BJ (cell line): ENCODE results near the gene TNFRSF19. TPM values are rescaled to one million over a fixed set of nuclear protein-coding genes. Genes with fewer than 3 reads are reported as not detected.

Source experiments
- CTCF ChIA-PET: fragments of 350-600 bp; formaldehyde crosslinking; extraction: SDS; loops from one replicate; lab custom pipeline; 2021; ENCODE audit warnings: antibody characterized with exemption, inconsistent platforms; lab: Yijun Ruan, JAX
- POLR2A ChIA-PET: fragments of 300-600 bp; sonication (Branson Sonifier 250); formaldehyde crosslinking; extraction: SDS; loops from one replicate; lab custom pipeline; 2021; ENCODE audit warnings: antibody characterized with exemption; lab: Charles Lee
- DNase-seq: peaks from one replicate; pipeline ENCODE4 v3.0.0-alpha.2; 2011; ENCODE audit warnings: low read depth
- H3K27me3 ChIP-seq: 2 replicates; pipeline ENCODE4 v1.6.0; 2011; ENCODE audit warnings: low read length; ENCODE audit not compliant: control insufficient read depth, insufficient read depth
- H3K36me3 ChIP-seq: 2 replicates; pipeline ENCODE4 v1.5.1; 2011; ENCODE audit warnings: low read length; ENCODE audit not compliant: control insufficient read depth, insufficient read depth
- H3K4me3 ChIP-seq: 2 replicates; pipeline ENCODE4 v1.5.1; 2011; ENCODE audit warnings: low read depth, mild to moderate bottlenecking, control low read depth, low read length
- polyA plus RNA-seq: library from polyadenylated mRNA; depleted of rRNA; stranded (reverse); fragments of >200 nt; gene quantifications from 2 replicates; pipeline ENCODE4 v1.2.3, GENCODE V29; 2011
- TF ChIP-seq, protein P1 (sequence below): IDR thresholded peaks from 2 replicates; pipeline ENCODE4 v1.5.1; 2011; ENCODE audit warnings: low read depth, mild to moderate bottlenecking, control low read depth, inconsistent platforms, low read length, moderate library complexity; ENCODE audit not compliant: insufficient read depth

TNFRSF19 gene
- polyA plus RNA-seq, 1 experiment, result 14.8 TPM

- ChIA-PET CTCF (interaction anchor here (0.7 to 2.2 kb wide), 3 partner anchors 17 to 100 kb away, joined by 3 to 7 read pairs (median 7); no protein-coding TSS in a partner anchor), POLR2A (no interaction called here)
- Histone ChIP-seq H3K36me3 (no peaks in the 10 kb centered on the region), H3K4me3 (no peak overlapping the region), H3K27me3 (no peaks in the 10 kb centered on the region)
- DNase-seq, result no peak
- TF ChIP-seq, protein P1, sequence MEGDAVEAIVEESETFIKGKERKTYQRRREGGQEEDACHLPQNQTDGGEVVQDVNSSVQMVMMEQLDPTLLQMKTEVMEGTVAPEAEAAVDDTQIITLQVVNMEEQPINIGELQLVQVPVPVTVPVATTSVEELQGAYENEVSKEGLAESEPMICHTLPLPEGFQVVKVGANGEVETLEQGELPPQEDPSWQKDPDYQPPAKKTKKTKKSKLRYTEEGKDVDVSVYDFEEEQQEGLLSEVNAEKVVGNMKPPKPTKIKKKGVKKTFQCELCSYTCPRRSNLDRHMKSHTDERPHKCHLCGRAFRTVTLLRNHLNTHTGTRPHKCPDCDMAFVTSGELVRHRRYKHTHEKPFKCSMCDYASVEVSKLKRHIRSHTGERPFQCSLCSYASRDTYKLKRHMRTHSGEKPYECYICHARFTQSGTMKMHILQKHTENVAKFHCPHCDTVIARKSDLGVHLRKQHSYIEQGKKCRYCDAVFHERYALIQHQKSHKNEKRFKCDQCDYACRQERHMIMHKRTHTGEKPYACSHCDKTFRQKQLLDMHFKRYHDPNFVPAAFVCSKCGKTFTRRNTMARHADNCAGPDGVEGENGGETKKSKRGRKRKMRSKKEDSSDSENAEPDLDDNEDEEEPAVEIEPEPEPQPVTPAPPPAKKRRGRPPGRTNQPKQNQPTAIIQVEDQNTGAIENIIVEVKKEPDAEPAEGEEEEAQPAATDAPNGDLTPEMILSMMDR, result no peak
These were observed 2.2 kb upstream of the TNFRSF19 start for GRCh38 chr13:23567906-23568460.

DNA sequence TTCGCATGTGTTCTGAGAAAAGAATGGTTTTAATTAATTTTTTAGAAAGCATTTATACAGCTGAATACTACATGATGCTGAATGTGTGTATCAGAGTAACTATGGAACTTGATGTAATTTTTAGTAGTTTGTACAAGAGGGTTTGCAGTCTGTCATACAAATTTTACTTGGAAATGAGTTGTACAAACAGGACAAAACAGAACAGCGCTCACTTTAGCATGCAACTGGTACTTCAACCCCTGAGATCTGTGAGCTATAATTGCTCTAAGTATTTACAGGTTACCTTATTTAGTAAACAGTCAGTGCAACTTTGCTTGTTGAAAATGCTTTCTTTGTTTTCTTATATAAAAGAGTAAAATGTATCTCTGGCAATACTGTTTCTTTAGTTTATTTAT lies 706 bp downstream of the TNFRSF19 start:
- no peak for DNase-seq
- CTCF ChIA-PET, result interaction anchor here (0.6 to 1.6 kb wide), 5 partner anchors 11 to 135 kb away, joined by 3 to 5 read pairs (median 4); no protein-coding TSS in a partner anchor
- H3K36me3 ChIP-seq, result no peaks in the 10 kb centered on the region
- POLR2A ChIA-PET, result no interaction called here
- H3K27me3 ChIP-seq, result no peaks in the 10 kb centered on the region
- peak overlapping the region; percentile 23 for H3K4me3 ChIP-seq
- TF ChIP-seq, protein P1, result peak; percentile 35; the same call in 1 of the 2 replicates

DNA sequence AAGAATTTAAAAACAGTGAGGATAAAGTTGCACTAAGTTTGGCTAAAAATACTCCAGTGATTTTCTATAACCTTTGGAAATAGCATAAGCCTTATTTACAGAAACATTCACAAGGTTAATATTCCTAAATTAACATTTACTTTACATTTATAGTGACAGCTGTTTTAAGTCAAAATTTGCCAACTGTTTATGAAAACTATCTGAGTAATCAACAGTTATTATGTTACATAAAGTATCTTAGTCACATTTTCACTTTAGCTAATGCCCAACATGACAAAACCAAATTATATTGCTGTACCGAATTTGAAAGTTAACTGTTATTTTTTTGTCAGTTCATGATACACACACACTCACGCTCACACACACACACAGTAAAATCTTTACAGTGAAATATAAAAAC lies 1.2 kb downstream of the TNFRSF19 start:
- H3K4me3 ChIP-seq, result peak overlapping the region; percentile 13; the same call in 1 of the 2 replicates
- ChIA-PET POLR2A (no interaction called here), CTCF (interaction anchor here (0.6 to 1.6 kb wide), 2 partner anchors 12 to 65 kb away, joined by 3 to 5 read pairs; no protein-coding TSS in a partner anchor)
- TF ChIP-seq, protein P1, result no peak
- no peak for DNase-seq
- no peaks in the 10 kb centered on the region for H3K36me3 ChIP-seq
- H3K27me3 ChIP-seq, result no peaks in the 10 kb centered on the region

- ChIA-PET CTCF (interaction anchor here (0.8 to 1.1 kb wide), 2 partner anchors 105 to 118 kb away, joined by 3 to 5 read pairs; no protein-coding TSS in a partner anchor), POLR2A (interaction anchor here (0.9 kb wide), 1 partner anchor 54 kb away, joined by 4 read pairs; no protein-coding TSS in a partner anchor)
- Histone ChIP-seq H3K36me3 (no peaks in the 10 kb centered on the region), H3K27me3 (no peaks in the 10 kb centered on the region), H3K4me3 (no peak overlapping the region)
- TF ChIP-seq, protein P1, result no peak
- no peak for DNase-seq
These were observed 2.6 kb downstream of the TNFRSF19 start for GRCh38 chr13:23572836-23573235.

DNA sequence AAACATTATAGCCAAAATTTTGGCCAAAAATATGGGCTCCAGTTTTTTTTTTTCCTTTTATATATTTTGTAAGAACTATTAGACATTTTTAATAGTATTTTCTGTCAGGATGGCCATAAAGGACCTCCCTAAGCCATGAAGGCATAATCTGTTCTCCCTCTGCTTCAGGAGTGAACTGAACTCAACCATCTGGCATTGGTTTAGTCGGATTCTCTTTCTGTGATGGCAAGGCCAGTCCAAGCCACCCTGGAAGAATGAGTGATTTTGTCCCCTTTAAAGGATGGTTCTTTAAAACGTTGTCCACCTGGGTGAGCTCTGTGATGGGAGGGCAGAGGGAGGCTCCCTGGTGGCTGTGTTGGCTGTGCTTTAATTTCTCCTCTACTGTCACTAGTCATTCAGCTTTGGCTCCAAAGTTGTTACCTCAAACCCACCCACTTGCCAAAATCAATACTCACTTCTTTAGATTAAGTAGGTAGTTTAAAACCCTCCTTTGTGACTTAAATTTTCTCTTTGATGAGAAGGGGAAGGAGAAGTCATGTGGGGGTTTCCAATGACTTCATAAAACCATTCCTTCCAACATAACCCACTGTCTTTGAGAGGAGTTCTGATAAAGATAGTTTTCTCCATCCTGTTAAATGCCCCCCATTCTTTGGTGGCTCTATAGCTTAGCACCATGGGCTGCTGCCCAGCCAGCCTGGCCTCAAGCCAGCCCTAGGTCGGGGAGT lies 4.4 kb downstream of the TNFRSF19 start:
- Histone ChIP-seq H3K36me3 (no peaks in the 10 kb centered on the region), H3K27me3 (no peaks in the 10 kb centered on the region), H3K4me3 (no peak overlapping the region)
- ChIA-PET POLR2A (no interaction called here), CTCF (interaction anchor here (0.8 kb wide), 1 partner anchor 11 kb away, joined by 3 read pairs; no protein-coding TSS in a partner anchor)
- DNase-seq, result no peak
- TF ChIP-seq, protein P1, result no peak
